ENCODE data around the gene OAS1.

DNA sequence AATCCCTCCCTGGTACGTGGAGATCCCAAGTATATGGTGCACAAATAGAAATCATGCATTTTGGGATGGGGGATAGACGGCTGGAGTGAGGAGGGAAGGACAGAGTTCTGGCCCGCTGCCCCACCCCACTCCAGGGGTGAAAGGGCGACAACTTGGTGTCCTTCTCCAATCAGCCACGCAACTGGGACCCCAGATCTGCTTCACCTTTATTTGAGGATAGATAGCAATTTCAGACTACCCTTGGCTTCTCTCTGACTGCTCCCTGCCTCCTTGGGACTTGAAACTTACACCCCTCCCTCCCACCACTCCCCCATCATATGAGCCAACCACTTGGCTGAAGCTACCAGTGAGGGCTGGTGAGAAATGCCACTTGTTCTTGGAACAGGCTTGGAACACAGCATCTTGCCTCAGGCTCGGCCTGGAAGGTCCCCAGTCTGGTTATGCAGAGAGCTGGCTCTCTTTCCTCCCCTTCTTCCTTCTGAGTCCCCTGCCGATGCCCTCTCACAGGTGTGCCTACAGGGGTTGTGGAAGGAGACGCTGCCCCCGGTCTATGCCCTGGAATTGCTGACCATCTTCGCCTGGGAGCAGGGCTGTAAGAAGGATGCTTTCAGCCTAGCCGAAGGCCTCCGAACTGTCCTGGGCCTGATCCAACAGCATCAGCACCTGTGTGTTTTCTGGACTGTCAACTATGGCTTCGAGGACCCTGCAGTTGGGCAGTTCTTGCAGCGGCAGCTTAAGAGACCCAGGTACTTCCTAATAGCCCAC is 39.7 kb downstream of the OAS1 start:
- TF ChIP-seq POLR2A (IDR thresholded peaks at IDR 0.05; ENCODE audit: low read depth, low read length) (no peak), POLR2AphosphoS5 (IDR thresholded peaks at IDR 0.05; ENCODE audit: low read depth, low read length) (no peak), SPI1 (IDR thresholded peaks at IDR 0.05; ENCODE audit: low read depth, low read length) (no peak), PAX5 (IDR thresholded peaks at IDR 0.05; ENCODE audit: insufficient read depth, low read length, severe bottlenecking) (no peak), TAF1 (IDR thresholded peaks at IDR 0.05; ENCODE audit: low read depth, low read length) (no peak), POU2F2 (IDR thresholded peaks at IDR 0.05; ENCODE audit: low read depth, low read length) (no peak)
